Effector memory CD8-positive, alpha-beta T cell (primary cell): Measurements from ENCODE around the gene IGF2BP3.

Experiments
- ATAC-seq: fragments of 150-1000 bp; cut with Tn5 transposase; replicated peaks from 2 replicates; pipeline ENCODE4 v1.10.0; 2021; ENCODE audit warnings: mild to moderate bottlenecking, moderate library complexity
- DNase-seq, 3 experiments: peaks; one replicate each; pipeline ENCODE4 v3.0.0; 2021
- H3K27ac Mint-ChIP-seq, 2 donors: one replicate each; pipeline ENCODE4 v1.8.0; 2022; ENCODE audit warnings: mild to moderate bottlenecking in 2 of 2, mixed read lengths in 2 of 2, moderate library complexity in 2 of 2
- H3K27me3 Mint-ChIP-seq, 2 donors: one replicate each; pipeline ENCODE4 v1.8.0; 2022; ENCODE audit warnings: mixed read lengths in 2 of 2
- H3K36me3 Mint-ChIP-seq: one replicate; pipeline ENCODE4 v1.8.0; 2022; ENCODE audit warnings: mild to moderate bottlenecking, moderate library complexity, mixed read lengths; ENCODE audit not compliant: insufficient read depth
- H3K4me1 Mint-ChIP-seq, 2 donors: one replicate each; pipeline ENCODE4 v1.8.0; 2022; ENCODE audit warnings: low read depth in 2 of 2, mixed read lengths in 2 of 2
- H3K4me3 Mint-ChIP-seq, 2 donors: one replicate each; pipeline ENCODE4 v1.8.0; 2022; ENCODE audit warnings: mild to moderate bottlenecking in 2 of 2, mixed read lengths in 2 of 2, moderate library complexity in 2 of 2
- H3K9me3 Mint-ChIP-seq, 2 donors: one replicate each; pipeline ENCODE4 v1.8.0; 2022; ENCODE audit warnings: mixed read lengths in 2 of 2

Gene IGF2BP3

GRCh38 chr7:23347682-23348180 lies 122.6 kb downstream of the IGF2BP3 start:
- DNase-seq (no peak), ATAC-seq (no peak)
- Mint-ChIP-seq H3K4me3 (peak overlapping the region in 1 of 2 donors; percentile 87), H3K4me1 (peaks cover 8 to 20% of the 10 kb centered on the region in 2 donors), H3K36me3 (peaks cover 3% of the 10 kb centered on the region), H3K9me3 (peaks cover 0 to 1% of the 10 kb centered on the region in 2 donors), H3K27ac (peak overlapping the region; percentile 79 to 89), H3K27me3 (peaks cover 6 to 10% of the 10 kb centered on the region in 2 donors)

GRCh38 chr7:23347033-23347681 lies 123.1 kb downstream of the IGF2BP3 start:
- H3K27ac Mint-ChIP-seq, result peak overlapping the region; percentile 79 to 89
- DNase-seq, result no peak

GRCh38 chr7:23346316-23346715 lies 124.0 kb downstream of the IGF2BP3 start:
- DNase-seq (no peak), ATAC-seq (peak; percentile 52)
- Mint-ChIP-seq H3K4me3 (peak overlapping the region; percentile 82 to 87), H3K36me3 (peaks cover 3% of the 10 kb centered on the region), H3K4me1 (peaks cover 8 to 20% of the 10 kb centered on the region in 2 donors), H3K27ac (peak overlapping the region; percentile 79 to 89), H3K27me3 (peaks cover 6 to 10% of the 10 kb centered on the region in 2 donors), H3K9me3 (peaks cover 0 to 1% of the 10 kb centered on the region in 2 donors)

More at GRCh38 chr7:23347033-23347681, 123.1 kb downstream of the IGF2BP3 start:
- H3K9me3 Mint-ChIP-seq, result peaks cover 0 to 1% of the 10 kb centered on the region in 2 donors
- peaks cover 3% of the 10 kb centered on the region for H3K36me3 Mint-ChIP-seq
- peaks cover 8 to 20% of the 10 kb centered on the region in 2 donors for H3K4me1 Mint-ChIP-seq
- H3K27me3 Mint-ChIP-seq, result peaks cover 6 to 10% of the 10 kb centered on the region in 2 donors
- peak overlapping the region; percentile 82 to 87 for H3K4me3 Mint-ChIP-seq
- no peak for ATAC-seq

- peaks cover 3% of the 10 kb centered on the region for H3K36me3 Mint-ChIP-seq
- peaks cover 8 to 20% of the 10 kb centered on the region in 2 donors for H3K4me1 Mint-ChIP-seq
- ATAC-seq (no peak), DNase-seq (no peak)
- H3K27ac Mint-ChIP-seq, result peak overlapping the region; percentile 79 to 89
- peaks cover 0 to 1% of the 10 kb centered on the region in 2 donors for H3K9me3 Mint-ChIP-seq
- H3K4me3 Mint-ChIP-seq, result peak overlapping the region; percentile 82 to 87
- peaks cover 3 to 4% of the 10 kb centered on the region in 2 donors for H3K27me3 Mint-ChIP-seq
Measured at GRCh38 chr7:23345601-23346000, 124.7 kb downstream of the IGF2BP3 start.

GRCh38 chr7:23343806-23344475 lies 126.3 kb downstream of the IGF2BP3 start:
- ATAC-seq, result no peak
- Mint-ChIP-seq H3K27ac (no peak overlapping the region), H3K9me3 (peaks cover 0 to 1% of the 10 kb centered on the region in 2 donors), H3K4me3 (no peak overlapping the region), H3K27me3 (peaks cover 0 to 5% of the 10 kb centered on the region in 2 donors), H3K36me3 (peaks cover 3% of the 10 kb centered on the region), H3K4me1 (peaks cover 8 to 20% of the 10 kb centered on the region in 2 donors)
- no peak for DNase-seq

GRCh38 chr7:23343102-23343501 lies 127.2 kb downstream of the IGF2BP3 start:
- Mint-ChIP-seq H3K4me3 (no peak overlapping the region), H3K36me3 (peaks cover 3% of the 10 kb centered on the region), H3K4me1 (peaks cover 8 to 20% of the 10 kb centered on the region in 2 donors), H3K9me3 (peaks cover 0 to 1% of the 10 kb centered on the region in 2 donors), H3K27me3 (peaks cover 3 to 8% of the 10 kb centered on the region in 2 donors), H3K27ac (no peak overlapping the region)
- DNase-seq (no peak), ATAC-seq (no peak)

DNA sequence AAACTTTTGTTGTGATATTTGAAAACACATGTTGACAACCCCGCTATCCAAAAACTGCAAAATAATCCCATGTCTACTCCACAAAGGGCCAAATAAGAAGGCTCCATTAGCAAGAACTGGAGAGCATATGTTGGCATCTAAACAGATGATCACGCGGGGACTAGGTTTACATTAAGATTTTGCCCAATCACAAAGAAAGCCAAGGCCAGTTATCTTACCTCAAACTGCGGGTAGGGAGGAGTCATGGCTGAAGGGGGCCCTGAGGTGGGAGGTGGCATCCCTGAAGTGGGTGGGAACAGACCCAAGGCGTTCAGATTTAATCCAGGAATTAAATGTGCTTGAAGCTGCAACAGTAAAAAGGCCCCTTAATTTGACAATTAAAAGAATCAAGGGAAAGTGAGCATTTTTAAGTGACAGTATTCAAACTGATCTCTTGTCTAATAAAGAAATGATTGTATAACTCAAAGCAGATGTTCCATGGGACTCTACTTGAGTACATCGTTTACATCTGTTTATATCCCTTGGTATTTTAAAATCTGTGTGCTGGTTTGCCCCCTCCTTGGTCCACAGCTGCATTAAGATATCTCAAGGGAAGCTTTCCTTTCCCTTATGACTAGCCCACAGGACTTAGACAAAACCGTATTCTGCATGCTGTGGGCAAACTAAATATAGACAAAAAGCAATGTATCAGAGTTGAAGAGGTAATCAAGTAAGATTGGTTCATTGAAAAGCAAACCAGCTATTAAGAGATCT lies 128.3 kb downstream of the IGF2BP3 start:
- H3K4me1 Mint-ChIP-seq, result peaks cover 6 to 13% of the 10 kb centered on the region in 2 donors
- no peaks in the 10 kb centered on the region for H3K36me3 Mint-ChIP-seq
- no peak for ATAC-seq

DNA sequence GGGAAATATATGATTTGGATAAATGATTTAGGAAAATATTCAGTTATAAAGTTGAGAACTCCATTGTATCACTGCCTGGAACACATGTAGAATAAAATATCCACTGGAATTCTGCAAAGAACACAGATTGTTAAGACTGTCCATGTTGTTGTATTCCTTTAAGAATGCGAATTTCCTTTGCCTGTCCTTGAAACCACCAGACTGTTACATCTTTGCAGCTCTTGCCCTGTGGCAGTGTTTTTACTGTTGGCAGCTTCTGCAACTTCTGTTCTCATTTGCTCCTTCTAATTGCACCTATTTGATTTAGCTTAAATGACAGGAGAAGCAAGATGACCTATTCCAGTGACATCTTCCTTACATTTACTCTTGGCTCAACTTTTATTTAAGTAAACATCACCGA lies 131.4 kb downstream of the IGF2BP3 start:
- Mint-ChIP-seq H3K4me1 (no peaks in the 10 kb centered on the region), H3K36me3 (peaks cover 3% of the 10 kb centered on the region), H3K9me3 (no peaks in the 10 kb centered on the region), H3K27ac (no peak overlapping the region), H3K27me3 (peaks cover 18 to 29% of the 10 kb centered on the region in 2 donors), H3K4me3 (no peak overlapping the region)
- ATAC-seq (no peak), DNase-seq (no peak)

More for the DNA sequence above, 128.3 kb downstream of the IGF2BP3 start:
- Mint-ChIP-seq H3K27me3 (peaks cover 12 to 19% of the 10 kb centered on the region in 2 donors), H3K4me3 (no peak overlapping the region), H3K9me3 (peaks cover 0 to under 1% of the 10 kb centered on the region in 2 donors), H3K27ac (no peak overlapping the region)
- no peak for DNase-seq

- DNase-seq, result no peak
- Mint-ChIP-seq H3K27ac (no peak overlapping the region), H3K4me1 (no peaks in the 10 kb centered on the region), H3K27me3 (peaks cover 23 to 29% of the 10 kb centered on the region in 2 donors), H3K36me3 (peaks cover 4% of the 10 kb centered on the region), H3K9me3 (no peaks in the 10 kb centered on the region), H3K4me3 (no peak overlapping the region)
- ATAC-seq, result no peak
Measured at GRCh38 chr7:23338439-23338838, 131.9 kb downstream of the IGF2BP3 start.

GRCh38 chr7:23337374-23337773 lies 132.9 kb downstream of the IGF2BP3 start:
- Mint-ChIP-seq H3K36me3 (peaks cover 4% of the 10 kb centered on the region), H3K4me3 (no peak overlapping the region)
- no peak for DNase-seq

DNA sequence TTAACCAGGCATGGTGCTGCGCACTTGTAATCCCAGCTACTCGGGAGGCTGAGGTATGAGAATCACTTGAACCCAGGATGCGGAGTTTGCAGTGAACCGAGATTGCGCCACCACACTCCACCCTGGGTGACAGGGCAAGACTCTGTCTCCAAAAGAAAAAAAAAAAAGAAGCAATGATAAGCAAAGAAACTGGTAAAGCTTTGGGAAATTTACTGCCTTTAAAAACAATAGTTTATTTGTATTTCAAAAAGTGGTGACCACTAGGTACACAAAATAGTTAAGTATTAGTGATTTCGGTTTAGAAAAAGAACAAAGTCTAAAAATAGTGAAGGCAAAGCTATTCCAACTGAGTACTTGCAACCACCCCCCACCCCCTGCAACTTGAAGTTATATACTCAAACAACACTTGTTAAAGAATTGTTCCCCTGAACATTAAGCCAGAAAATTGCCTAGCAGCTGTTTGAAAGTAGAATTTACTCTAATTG lies 133.4 kb downstream of the IGF2BP3 start:
- Mint-ChIP-seq H3K27me3 (peaks cover 25 to 35% of the 10 kb centered on the region in 2 donors), H3K4me3 (no peak overlapping the region), H3K9me3 (no peaks in the 10 kb centered on the region), H3K27ac (no peak overlapping the region), H3K36me3 (peaks cover 4% of the 10 kb centered on the region), H3K4me1 (no peaks in the 10 kb centered on the region)
- no peak for DNase-seq
- no peak for ATAC-seq

More at GRCh38 chr7:23337374-23337773, 132.9 kb downstream of the IGF2BP3 start:
- Mint-ChIP-seq H3K27ac (no peak overlapping the region), H3K9me3 (no peaks in the 10 kb centered on the region), H3K27me3 (peaks cover 25 to 30% of the 10 kb centered on the region in 2 donors), H3K4me1 (no peaks in the 10 kb centered on the region)
- no peak for ATAC-seq

- Mint-ChIP-seq H3K9me3 (no peaks in the 10 kb centered on the region), H3K4me1 (no peaks in the 10 kb centered on the region), H3K27me3 (peaks cover 25 to 36% of the 10 kb centered on the region in 2 donors), H3K27ac (no peak overlapping the region), H3K4me3 (no peak overlapping the region), H3K36me3 (peaks cover 4% of the 10 kb centered on the region)
- DNase-seq (no peak), ATAC-seq (no peak)
Measured at GRCh38 chr7:23336086-23336485, 134.2 kb downstream of the IGF2BP3 start.

DNA sequence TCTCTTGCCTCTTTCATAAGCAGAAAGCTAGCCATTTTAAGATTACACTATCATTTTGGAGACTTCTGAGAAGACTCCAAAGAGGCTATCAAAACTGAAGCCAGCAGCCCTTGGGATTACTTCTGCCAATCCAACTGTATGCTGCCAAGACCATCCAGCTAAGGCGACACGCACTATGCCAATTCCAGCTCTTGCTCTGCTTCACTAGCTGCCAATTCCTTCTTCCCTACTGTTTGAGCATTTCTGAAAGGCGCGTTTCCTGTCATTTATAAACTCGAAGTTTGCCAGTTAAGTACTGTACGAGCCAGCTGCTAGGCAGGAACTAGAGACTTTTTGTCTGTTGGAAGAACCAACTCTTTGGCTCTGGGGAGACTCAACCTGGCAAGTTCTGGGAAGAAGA lies 134.7 kb downstream of the IGF2BP3 start:
- no peaks in the 10 kb centered on the region for H3K4me1 Mint-ChIP-seq
- ATAC-seq (no peak), DNase-seq (no peak)
- peaks cover 4% of the 10 kb centered on the region for H3K36me3 Mint-ChIP-seq
- H3K27ac Mint-ChIP-seq, result no peak overlapping the region
- H3K27me3 Mint-ChIP-seq, result peaks cover 25 to 36% of the 10 kb centered on the region in 2 donors
- no peaks in the 10 kb centered on the region for H3K9me3 Mint-ChIP-seq
- no peak overlapping the region for H3K4me3 Mint-ChIP-seq
